Hepatocyte (in vitro differentiated cells): ENCODE data around the gene PTPN1.

ENCODE experiments used
- CTCF ChIP-seq: fragments of 200-600 bp; sonication (generic); IDR thresholded peaks from 2 replicates; pipeline ENCODE4 v1.5.1; 2016; ENCODE audit warnings: antibody characterized with exemption, mild to moderate bottlenecking; ENCODE audit not compliant: poor library complexity
- EZH2 ChIP-seq: fragments of 200-600 bp; sonication (generic); IDR thresholded peaks from 2 replicates; pipeline ENCODE4 v1.6.1; 2016; ENCODE audit warnings: antibody characterized with exemption, mild to moderate bottlenecking, borderline replicate concordance

DNA sequence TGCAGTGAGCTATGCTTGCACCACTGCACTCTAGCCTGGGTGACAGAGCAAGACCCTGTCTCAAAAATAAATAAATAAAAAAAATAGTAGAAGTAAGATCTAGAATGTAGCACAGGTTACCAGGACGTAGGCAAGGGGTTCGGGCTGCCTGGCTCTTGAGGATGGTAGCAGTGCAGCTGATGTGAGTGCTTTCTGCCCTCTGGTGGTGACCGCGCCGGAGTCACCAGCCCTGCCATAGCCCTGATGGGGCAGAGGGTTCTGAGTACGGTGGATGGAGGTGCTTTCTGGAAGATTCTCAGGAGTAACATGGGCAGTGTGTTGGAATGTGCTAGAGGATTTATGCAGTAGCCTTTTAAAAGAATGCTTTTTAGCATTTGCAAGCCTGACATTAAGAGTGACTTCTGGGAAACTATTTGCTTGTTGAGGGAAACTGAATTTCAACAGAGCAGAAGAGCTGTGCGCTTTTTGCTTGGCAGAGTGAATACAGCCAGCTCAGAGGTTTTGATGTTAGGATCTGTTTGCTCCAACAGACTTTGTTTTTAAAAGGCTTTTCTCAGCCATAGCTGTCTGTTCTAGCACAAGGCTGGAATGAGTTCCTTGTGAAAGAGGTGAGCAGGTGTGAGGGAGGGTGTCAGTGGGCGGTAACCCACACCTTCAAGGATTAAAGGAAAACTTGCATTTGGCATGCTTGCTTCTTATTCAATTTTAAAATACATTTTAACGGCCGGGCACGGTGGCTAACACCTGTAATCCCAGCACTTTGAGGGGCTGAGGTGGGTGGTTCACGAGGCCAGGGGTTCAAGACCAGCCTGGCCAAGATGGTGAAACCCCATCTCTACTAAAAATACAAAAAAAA lies 65.9 kb downstream of the PTPN1 start:
- peak; percentile 78 for TF ChIP-seq CTCF
- TF ChIP-seq EZH2, result no peak
